HG02943 (cell line): ENCODE data around the gene LOXL4.

Experiments used
- ATAC-seq: cut with Tn5 transposase; IDR thresholded peaks from one replicate; pipeline ENCODE4 v1.9.1; 2021; ENCODE audit warnings: mild to moderate bottlenecking, low read depth, moderate library complexity; ENCODE audit not compliant: unreplicated experiment

Gene LOXL4

DNA sequence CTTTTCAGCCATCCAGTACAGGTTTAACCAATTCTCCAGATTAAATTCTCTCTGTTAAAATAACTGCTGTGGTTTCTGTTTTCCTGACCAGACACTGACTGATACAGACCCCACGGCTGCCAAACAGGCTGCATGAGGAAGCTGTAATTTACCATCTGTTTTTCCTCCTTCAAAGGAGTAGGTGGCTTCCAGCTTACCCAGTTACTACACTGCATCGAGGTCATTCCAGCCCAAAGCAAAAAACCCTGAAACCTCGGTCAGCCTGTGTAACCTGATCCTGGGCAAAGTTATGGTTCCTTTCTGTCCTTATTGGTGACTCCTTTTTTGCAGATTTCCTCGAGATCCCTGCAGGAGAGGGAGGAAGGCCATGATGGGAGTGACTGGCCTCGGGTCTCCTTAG lies 27.9 kb upstream of the LOXL4 start:
- no peak for ATAC-seq

DNA sequence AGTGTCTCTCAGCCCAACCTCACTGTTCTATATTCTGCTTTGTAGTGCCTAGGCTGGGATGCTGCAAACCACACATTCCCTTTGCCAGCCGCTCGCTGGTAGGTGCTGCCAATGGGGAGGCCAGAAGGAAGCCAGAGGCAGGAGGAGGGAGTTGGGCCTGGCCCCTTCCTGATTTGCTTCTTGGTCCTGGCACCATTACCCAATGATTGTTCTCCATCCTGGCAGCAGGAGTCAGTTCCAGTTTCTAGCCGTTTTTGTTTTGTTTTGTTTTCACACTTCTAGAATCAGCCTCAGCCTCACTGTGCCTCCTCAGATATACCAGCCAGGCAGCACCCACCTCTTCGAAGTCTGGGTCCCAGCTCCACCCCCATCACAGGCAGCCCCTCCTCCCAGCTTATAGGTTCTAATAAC lies 27.4 kb upstream of the LOXL4 start:
- no peak for ATAC-seq

DNA sequence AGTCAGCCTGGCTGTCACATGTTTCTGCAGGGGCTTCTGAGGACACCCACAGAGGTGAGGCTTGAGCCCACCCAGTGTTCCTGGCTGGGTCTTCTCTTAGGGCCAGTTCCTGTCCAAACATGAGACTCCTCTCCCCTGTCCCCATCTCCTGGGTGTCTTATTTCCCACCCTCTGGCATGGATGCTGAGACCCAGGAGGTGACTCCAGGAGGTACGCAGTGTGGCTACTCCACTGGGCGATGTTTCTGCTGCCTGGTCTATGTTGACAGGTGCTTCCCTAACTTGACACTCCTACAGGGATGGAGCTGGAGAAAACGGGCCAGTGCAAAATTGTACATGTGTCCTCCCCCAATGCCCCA lies 26.3 kb upstream of the LOXL4 start:
- ATAC-seq: no peak

DNA sequence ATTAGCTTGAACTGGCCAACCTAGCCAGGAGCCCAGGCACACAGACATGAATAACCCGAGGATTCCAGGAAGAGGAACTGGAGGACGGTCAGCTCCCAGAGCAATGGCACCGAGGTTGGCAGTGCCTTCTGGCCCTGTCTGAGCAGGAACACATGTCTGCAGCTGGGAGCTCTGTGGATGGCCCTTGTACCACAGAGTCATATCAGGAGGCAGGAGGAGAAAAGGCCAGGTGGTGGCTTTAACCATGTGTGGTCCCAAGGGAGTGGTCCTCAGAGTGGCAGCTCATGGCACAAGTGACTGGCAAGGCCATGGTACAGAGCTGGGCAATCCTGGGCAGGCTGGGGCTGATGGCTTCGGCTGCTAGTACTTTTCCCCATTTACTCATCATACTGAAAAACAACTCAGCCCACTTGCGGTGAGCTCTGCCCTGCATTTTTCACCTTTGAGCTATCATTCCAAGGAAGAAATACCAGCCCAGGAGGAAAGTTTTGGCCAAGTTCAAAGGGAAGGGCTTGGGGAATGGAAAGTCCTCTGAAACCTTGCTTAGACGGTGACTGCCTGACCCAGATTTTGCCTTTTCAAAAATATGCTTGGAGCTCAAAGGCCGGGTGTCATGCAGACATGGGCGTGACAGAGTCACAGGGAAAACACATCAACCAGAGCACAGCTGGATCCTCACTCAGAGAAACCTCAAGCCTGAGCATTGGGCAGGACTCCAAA lies 25.7 kb upstream of the LOXL4 start:
- ATAC-seq: no peak

DNA sequence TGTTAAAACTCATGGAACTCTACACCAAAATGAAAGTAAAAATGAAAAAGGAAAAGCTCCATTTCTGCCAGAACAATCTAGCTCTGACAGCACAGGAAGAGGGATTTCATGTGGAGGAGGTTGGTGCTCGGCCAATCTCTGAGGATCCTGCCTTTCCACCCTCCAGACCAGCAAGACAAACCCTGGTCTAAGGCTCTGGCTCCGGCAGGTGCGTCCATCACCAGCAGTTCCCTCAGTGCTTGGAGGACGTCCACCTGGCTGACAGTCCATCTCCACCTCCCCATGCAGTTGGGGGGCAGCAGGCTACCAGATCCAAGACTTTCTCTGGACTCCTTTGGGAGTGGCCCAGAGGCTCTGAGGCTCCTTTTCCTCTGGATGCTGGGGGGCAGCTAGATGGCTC lies 25.0 kb upstream of the LOXL4 start:
- ATAC-seq: no peak

DNA sequence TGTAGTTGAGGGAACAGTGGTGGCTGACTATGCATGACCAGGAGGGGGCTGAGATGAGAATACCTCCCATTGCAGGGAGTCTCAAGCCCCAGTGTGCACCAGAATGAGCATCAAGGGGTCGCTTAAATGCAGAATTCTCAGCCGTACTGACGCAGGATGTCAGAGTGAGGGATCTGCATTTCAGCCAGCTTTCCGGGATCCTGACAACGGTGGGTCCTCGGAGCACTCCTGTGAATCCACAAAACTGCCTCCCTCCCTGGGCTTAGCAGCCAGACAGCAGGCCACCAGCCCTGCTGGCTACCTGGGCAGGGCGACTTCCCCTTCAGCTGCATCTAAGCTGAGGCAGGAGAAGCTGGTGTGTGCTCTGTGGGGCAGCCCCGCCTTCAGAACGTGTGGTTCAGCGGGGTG lies 21.8 kb upstream of the LOXL4 start:
- ATAC-seq: no peak

DNA sequence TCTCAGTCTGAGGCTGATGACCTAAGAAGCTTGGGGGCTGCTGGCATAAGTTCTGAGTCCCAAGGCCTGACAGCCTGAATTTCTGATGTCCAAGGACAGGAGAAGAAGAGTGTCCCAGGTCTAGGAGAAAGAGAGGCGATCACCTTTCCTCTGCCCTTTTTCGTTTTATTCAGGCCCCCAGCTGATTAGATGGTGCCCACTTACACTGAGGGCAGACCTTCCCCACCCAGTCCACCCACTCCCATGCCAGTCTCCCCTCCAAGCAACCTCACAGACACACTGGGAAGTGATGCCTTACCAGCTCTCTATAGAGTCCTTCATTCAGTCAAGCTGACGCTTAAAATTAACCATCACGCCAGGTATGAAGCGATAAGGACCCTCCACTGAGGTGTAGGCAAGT lies 19.3 kb upstream of the LOXL4 start:
- no peak for ATAC-seq

DNA sequence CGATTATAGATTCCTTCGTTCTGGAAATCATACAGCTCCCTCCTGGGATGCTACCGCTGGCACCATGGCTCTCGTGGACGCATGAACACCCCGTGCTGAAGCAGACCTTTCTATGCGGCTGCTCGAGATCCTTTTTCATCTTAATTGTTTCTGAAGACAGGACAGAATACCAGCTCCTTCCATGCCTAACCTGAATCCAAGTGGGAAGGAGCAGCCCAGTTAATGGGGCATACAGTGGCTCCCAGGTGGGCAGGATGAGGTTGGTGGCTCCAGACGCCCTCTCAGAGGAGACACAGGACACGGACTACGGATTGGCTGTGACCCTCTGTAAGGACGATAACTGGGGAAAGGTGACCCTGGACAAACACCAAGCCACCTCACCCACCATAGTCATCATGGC lies 18.4 kb upstream of the LOXL4 start:
- no peak for ATAC-seq

DNA sequence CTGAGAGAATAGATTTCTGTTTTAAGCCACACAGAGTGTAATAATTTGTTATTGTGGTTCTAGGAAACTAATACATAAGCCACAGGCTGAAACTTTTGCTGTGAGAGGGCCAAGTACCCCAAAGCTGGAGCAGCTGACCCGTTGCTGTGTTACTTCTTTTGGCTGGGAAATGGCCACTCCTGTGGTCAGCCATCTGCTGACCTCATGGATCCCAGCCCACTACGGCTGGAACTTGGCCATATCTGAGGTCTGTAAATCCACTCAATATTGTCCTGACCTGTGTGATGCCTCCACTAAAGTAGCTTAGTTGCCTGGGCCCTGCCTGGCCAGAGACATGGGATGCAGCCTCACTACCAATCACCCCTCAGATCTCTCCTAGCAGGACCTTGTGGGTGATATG lies 17.4 kb upstream of the LOXL4 start:
- ATAC-seq: no peak

DNA sequence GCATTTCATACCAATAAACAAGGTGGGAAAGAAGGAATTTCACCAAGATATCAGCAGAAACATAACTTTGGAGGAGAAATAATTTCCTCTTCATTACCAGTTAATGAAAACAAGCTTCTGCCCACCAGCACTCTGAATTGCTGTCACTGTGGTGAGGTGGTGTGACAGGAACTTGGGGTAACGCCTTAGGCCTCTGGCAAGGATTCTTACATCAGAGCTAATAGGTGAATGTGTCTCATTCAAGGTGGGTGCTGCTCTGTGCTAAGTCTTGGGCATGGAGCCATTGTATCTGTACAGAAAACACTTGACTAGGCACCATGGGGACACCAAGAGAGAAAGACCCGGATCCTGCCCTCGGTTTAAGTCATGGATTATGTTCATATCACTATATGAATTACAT lies 8.3 kb upstream of the LOXL4 start:
- ATAC-seq: no peak

DNA sequence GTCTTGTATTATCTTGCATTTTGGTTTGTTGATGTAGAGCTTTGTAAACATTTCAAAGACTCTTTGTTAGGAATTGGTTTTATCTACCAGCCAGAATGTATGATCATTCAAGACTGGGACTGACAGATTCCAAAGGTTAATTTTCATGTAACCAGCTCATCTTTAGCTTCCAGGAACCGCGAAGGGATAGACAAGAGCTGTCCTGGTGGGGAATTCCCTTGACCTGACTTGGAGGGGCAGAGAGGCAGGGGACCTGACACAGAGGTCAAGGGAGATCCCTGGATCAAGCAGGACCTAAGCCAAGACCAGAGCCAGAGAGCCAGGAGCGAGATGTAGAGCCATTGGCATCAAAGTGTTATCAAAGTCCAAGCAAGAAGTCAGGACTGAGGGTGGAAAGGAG lies 6.6 kb upstream of the LOXL4 start:
- no peak for ATAC-seq

DNA sequence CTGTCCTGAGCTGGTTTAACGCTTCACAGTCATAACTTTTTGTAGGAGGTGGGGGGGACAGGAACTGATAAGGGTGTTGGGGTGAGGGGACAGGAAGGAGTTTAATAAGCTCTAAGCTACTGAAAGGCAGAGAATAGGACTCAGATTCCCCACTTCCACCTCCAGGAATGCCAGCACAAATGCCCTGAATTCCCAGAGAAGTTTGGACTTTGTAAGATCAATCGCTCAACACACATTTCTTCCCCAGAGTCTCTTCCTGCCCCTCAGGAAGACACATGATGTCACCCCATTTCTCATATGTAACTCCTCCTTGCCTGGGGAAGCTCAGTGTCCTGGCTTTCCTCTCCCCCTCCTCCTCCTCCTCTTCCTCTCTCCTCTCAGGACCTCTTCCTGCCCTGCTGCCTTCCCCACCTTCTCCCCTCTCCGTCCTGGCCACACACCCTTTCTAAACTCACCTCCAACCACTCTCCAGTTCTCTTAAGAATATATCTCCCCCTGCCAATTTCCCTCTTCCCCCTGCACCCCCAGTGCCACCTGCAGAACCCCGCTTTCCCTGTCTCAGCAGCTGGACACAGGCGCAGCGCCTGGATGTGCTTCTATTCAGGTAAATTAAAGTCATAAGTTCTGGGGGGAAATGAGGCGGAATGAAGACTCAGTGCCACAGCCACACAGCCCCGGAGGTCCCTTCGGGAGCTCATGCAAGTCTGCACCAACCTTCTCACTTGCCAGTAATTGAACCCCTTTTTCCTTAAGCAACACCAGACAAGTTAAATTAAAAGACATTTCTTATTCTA lies 5.3 kb upstream of the LOXL4 start:
- no peak for ATAC-seq

DNA sequence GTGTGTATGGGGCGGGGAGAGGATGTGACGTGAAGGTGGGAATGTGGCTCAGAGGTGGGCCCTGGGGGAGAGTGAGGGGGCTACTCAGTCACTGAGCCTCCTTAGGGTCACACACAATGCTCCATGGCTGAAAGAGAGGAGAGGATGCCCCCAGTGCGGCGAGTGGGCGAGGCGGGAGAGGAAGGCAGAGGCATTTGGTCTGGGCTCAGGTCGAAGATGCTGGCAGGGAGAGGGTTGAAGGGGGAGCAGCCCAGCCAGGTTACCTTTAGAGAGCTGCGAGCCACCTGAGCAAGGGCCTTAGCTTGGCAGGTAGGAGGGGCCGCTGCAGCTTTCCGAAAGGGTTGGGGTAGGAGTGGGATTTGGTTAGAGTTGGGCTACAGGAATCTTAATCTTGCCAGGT lies 4.7 kb upstream of the LOXL4 start:
- ATAC-seq: no peak

DNA sequence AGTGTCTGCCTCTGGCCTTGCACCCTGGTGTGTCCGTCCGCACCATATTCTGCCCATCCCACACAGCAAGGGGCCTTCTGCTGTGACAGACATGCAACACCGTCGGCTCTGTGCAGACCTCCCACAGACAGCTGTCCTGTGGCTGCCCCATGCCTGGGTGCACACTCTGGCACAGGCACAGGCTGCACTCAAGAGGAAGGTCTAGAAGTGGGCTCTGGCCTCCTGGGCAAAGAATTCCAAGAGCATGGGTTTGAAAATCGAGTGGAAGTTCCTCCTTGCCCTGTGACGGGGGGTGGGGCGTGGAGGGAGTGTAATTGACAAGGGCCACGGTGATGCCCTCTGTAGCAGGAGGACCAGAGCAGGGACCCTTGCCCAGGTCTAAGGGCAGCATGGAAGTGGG lies 4.3 kb upstream of the LOXL4 start:
- ATAC-seq: no peak

DNA sequence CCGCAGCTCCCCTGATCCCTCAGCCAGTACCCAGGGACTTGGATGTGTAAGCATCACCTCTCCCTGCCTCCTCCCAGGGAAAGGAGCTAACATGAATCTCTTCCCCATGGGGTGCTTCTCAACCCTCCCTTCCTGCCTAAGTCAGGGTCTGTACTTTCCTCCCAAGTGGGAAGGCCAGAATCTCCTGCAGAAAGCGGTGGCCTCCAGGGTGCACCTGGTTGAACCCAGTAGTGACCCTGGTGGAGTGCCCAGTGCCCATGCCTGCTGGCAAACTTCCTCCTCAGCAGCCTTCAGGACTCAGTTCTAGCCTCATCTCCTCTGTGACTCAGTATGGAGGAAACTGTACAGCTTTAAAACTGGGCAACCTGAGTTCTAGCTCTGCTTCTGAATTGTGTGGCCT lies 2.8 kb upstream of the LOXL4 start:
- no peak for ATAC-seq

DNA sequence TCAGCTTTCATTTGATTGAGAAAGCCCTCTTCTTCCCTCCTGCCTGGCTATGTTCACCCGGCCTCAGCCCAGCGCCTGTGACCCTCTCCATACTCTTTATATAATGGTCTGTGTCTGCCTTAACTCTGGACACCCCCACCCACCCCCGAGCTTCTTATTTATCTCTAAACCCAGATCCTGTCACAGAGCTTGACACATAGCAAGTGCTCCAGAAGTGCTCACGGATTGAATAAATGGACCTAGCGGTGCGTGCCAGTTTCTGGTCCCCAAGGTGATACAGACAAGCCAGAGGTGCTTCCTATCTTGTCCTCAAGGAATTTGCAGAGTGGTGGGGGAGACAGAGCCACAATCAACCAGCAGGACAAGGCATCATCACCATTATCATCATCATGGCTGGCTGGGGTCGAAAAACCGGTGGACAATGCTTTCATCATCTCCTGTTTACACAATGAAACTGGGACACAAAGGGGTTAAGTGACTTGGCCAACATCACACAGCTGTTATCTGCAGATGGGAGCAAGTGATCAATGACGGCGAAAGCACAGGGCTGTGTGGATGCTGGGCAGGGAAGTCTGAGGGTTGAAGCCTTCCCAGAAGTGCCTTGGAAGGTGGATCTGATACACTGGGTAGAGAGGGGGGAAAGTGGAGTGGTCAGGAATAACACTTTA lies 2.2 kb upstream of the LOXL4 start:
- ATAC-seq: no peak

DNA sequence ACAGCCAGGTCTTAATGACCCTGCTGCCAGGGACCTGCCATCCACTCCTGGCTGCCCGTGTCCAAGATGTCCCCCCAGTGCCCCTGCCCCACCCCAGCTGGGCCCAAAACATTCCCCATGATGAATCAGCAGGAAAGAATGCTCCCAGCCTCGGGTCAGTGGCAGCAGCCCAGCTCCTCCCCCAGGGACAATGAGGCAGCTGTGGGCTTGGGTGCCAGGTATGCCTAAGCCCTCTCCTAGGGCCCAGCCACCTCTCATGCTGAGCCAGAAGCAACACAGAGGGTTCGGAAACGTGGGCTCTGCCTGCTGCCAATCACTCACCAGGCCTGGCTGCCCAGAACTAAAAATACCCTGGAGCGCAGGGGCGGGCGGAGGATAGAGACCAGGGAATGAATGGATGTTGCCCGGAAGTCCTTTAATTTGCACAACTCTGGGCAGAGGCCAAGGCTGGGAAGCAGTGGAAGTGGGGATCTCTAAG lies 1.5 kb upstream of the LOXL4 start:
- no peak for ATAC-seq

DNA sequence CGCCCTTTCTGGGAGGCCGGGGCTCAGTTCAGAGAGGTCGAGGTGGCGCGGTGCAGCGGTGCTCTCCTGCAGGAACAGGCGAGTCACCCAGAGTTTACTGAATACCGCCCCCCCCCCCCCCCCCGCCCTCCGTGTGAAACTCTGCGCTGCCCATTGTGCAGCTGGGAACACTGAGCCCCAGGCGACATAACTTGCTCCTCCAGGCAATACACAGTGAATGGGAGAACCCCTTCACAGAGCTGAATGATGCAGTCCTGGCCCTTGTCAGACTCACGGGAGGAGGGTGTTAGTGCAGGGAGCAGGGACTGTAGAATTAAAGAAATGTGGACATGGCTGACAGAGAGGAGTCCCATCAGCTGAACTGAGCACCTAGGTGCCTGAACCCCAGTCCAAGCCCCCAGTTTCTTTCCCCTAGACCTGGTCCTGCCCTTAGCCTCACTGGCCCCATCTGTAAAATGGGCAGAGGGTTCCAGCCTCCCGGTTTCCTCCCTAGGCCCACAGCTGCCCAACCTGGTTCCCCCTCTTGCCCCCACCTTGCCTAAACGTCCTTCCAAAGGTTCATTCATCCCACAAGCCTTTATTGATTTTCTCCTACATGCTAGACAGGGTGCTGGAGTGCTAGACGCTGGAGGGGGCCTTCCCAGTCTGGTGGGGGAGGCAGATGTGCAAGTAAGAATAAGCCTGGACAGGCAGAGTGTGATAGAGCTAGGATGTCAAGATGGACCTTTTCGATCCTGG lies 869 bp upstream of the LOXL4 start:
- no peak for ATAC-seq

DNA sequence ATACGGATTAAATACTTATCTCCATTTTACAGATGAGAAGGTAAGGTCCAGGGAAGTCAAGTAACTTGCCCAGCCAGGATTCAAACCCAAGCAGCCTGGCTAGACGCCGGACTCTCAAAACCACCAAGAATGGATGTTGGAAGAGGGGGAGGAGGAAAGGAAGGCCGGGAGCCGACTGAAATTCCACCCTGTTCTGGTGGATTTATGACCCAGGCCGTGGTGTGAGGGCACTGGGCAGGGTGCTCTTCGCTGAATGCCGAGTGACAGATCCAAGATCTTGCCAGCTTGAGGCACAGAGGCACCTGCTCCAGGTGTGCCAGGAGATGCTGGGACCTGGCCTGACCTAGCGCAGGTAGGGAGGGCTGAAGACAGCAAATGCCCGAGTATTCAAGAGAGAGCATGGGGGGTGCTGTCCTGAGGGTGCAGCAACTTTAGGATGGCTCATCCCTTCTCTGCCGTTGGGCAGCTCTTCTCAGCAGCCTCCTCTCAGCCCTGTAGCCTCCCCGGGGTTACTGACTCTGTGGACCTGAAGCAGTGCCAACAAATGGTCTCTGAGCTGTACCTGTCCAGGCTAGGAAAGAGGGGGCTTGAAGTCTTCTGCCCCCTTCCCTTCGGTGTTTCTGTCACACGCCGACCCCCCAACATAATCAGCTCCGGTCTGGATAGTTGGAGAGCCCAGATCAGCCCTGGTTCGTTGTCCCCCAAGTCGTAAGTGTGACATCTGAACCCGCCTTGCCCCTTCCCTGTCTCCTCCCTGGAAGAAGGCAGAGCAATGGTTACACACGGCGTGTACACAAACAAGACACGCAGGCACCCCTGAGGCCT lies 713 bp downstream of the LOXL4 start:
- no peak for ATAC-seq

DNA sequence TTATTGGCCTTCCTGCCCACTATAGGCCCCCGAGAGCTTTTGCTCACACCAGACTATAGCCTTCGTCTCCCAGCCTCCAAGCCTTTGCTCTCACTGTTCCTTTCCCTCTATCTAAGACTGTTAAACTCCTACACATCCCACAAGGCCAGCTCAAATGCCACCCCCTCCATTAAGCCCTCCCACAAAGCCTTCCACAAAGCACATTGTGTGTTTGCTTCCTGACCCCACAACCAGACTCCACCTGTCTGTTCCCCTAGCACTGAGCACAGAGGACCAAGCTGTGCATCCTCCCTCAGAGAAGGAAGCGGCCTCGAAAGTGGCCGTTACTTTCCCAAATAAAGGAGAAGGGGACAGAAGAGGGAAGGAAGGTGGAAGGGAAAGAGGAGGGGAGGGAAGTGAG lies 1.3 kb downstream of the LOXL4 start:
- ATAC-seq: no peak
